Neural cell (in vitro differentiated cells): Measurements from ENCODE around the gene SYMPK. TPM values are rescaled to one million over a fixed set of nuclear protein-coding genes. Genes with fewer than 3 reads are reported as not detected.

ENCODE experiments used
- H2AFZ ChIP-seq: fragments of 200-600, 300-800 bp; sonication (generic), shearing (Covaris generic); 2 replicates; pipeline ENCODE4 v1.6.0; 2014; ENCODE audit warnings: low read depth, mild to moderate bottlenecking, antibody characterized with exemption, low read length, moderate library complexity
- H3F3A ChIP-seq: fragments of 200-600 bp; shearing (Covaris generic); 2 replicates; pipeline ENCODE4 v1.6.1; 2016; ENCODE audit warnings: mild to moderate bottlenecking, moderate library complexity, mixed read lengths, antibody characterized with exemption, low read length; ENCODE audit not compliant: insufficient read depth, poor library complexity, severe bottlenecking
- H3K27ac ChIP-seq: fragments of 200-600, 300-800 bp; sonication (generic), shearing (Covaris generic); 2 replicates; pipeline ENCODE4 v1.5.1; 2014; ENCODE audit warnings: mild to moderate bottlenecking, low read length, moderate library complexity
- H3K27me3 ChIP-seq: fragments of 300-800, 200-600 bp; sonication (generic), shearing (Covaris generic); 2 replicates; pipeline ENCODE4 v1.6.0; 2014; ENCODE audit warnings: mild to moderate bottlenecking, low read depth, low read length, moderate library complexity; ENCODE audit not compliant: insufficient read depth
- H3K36me3 ChIP-seq: fragments of 300-800, 200-600 bp; sonication (generic), shearing (Covaris generic); 2 replicates; pipeline ENCODE4 v1.5.1; 2014; ENCODE audit warnings: mild to moderate bottlenecking, antibody characterized with exemption, low read length, moderate library complexity; ENCODE audit not compliant: insufficient read depth
- H3K4me2 ChIP-seq: fragments of 300-800, 200-600 bp; sonication (generic), shearing (Covaris generic); 2 replicates; pipeline ENCODE4 v1.6.0; 2014; ENCODE audit warnings: mild to moderate bottlenecking, low read length
- H3K4me3 ChIP-seq: fragments of 300-800, 200-600 bp; sonication (generic), shearing (Covaris generic); 2 replicates; pipeline ENCODE4 v1.5.1; 2014; ENCODE audit warnings: mild to moderate bottlenecking, low read length, moderate library complexity
- H3K79me2 ChIP-seq: fragments of 200-600 bp; shearing (Covaris generic); replicated peaks from 2 replicates; pipeline ENCODE4 v1.6.0; 2014; ENCODE audit warnings: mild to moderate bottlenecking, low read length, moderate library complexity; ENCODE audit not compliant: insufficient read depth
- H3K9ac ChIP-seq: fragments of 300-800, 200-600 bp; sonication (generic), shearing (Covaris generic); 2 replicates; pipeline ENCODE4 v1.6.1; 2016; ENCODE audit warnings: mild to moderate bottlenecking, low read length, mixed read lengths
- H3K9me2 ChIP-seq: fragments of 200-600 bp; shearing (Covaris generic); 2 replicates; pipeline ENCODE4 v1.6.1; 2016; ENCODE audit warnings: mild to moderate bottlenecking, low read length, mixed read lengths; ENCODE audit not compliant: insufficient read depth
- H3K9me3 ChIP-seq: fragments of 200-600, 300-800 bp; sonication (generic), shearing (Covaris generic); 2 replicates; pipeline ENCODE4 v1.6.1; 2016; ENCODE audit warnings: mild to moderate bottlenecking, mixed run types, low read length, moderate library complexity, mixed read lengths
- H4K20me1 ChIP-seq: fragments of 200-600 bp; shearing (Covaris generic); 2 replicates; pipeline ENCODE4 v1.6.1; 2016; ENCODE audit warnings: mild to moderate bottlenecking, mixed run types; ENCODE audit not compliant: insufficient read depth
- EP300 ChIP-seq: fragments of 450-650 bp; conservative IDR thresholded peaks from 2 replicates; pipeline ENCODE4 v1.6.1; 2014; ENCODE audit warnings: antibody characterized with exemption, mild to moderate bottlenecking, moderate library complexity; ENCODE audit not compliant: poor library complexity, severe bottlenecking
- EZH2 ChIP-seq: fragments of 200-600, 300-800 bp; shearing (Covaris generic), sonication (generic); IDR thresholded peaks from 2 replicates; pipeline ENCODE4 v1.6.1; 2014; ENCODE audit warnings: antibody characterized with exemption, low read length, borderline replicate concordance, mild to moderate bottlenecking; ENCODE audit not compliant: insufficient read depth, poor library complexity, severe bottlenecking
- MXI1 ChIP-seq: fragments of 450-650 bp; conservative IDR thresholded peaks from 2 replicates; pipeline ENCODE4 v1.6.1; 2014; ENCODE audit warnings: antibody characterized with exemption, mild to moderate bottlenecking; ENCODE audit not compliant: poor library complexity, severe bottlenecking
- POLR2AphosphoS5 ChIP-seq: IDR thresholded peaks from 2 replicates; pipeline ENCODE4 v1.6.1; 2012
- RAD21 ChIP-seq: fragments of 450-650 bp; conservative IDR thresholded peaks from 2 replicates; pipeline ENCODE4 v1.6.1; 2014; ENCODE audit warnings: antibody characterized with exemption, mild to moderate bottlenecking, moderate library complexity
- SMC3 ChIP-seq: fragments of 450-650 bp; conservative IDR thresholded peaks from 2 replicates; pipeline ENCODE4 v1.6.1; 2014; ENCODE audit warnings: antibody characterized with exemption, mild to moderate bottlenecking, moderate library complexity; ENCODE audit not compliant: poor library complexity
- TAF1 ChIP-seq: IDR thresholded peaks from 2 replicates; pipeline ENCODE4 v1.6.1; 2012; ENCODE audit warnings: low read depth
- polyA plus RNA-seq: library from polyadenylated mRNA; depleted of rRNA; stranded (reverse); fragments of >200 nt; gene quantifications from 2 replicates; pipeline ENCODE4 v1.2.3, GENCODE V29; 2014
- TF ChIP-seq, protein P1 (sequence below): IDR thresholded peaks from 2 replicates; pipeline ENCODE4 v1.6.1; 2012; ENCODE audit warnings: borderline replicate concordance
- TF ChIP-seq, protein P2 (sequence below): fragments of 450-650 bp; IDR thresholded peaks from 2 replicates; pipeline ENCODE4 v1.5.1; 2014; ENCODE audit warnings: antibody characterized with exemption, mild to moderate bottlenecking, moderate library complexity; ENCODE audit not compliant: poor library complexity, severe bottlenecking

SYMPK gene
- polyA plus RNA-seq, 1 donor from 2014 or later = 22.2 TPM

DNA sequence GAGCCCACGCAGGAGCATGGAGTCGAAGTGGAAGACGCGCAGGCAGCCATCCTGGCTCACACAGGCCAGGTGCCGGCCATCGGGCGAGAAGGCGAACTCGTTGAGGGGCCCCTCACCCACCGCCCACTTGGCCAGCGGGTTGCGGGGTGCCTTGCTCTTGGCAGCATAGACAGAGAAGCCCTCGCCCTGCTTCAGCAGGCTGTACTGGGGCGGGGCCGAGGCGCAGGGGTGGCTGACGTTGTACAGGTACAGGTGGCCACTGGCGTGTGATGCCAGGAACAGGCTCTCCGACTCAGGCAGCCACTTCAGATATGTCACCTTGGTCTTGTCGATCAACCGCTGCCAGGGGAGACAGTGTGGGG lies 76.4 kb downstream of the SYMPK start:
- Histone ChIP-seq H3K27ac (no peak overlapping the region), H2AFZ (no peak overlapping the region), H4K20me1 (no peaks in the 10 kb centered on the region), H3K9ac (no peak overlapping the region), H3K79me2 (peaks cover 12% of the 10 kb centered on the region), H3F3A (no peaks in the 10 kb centered on the region), H3K27me3 (no peaks in the 10 kb centered on the region), H3K36me3 (peaks cover 6% of the 10 kb centered on the region), H3K4me2 (no peak overlapping the region), H3K4me3 (no peak overlapping the region), H3K9me3 (no peaks in the 10 kb centered on the region), H3K9me2 (no peaks in the 10 kb centered on the region)
- TF ChIP-seq SMC3 (no peak), POLR2AphosphoS5 (no peak), EZH2 (no peak), RAD21 (no peak), MXI1 (no peak), EP300 (no peak), TAF1 (no peak)
- TF ChIP-seq, protein P1, sequence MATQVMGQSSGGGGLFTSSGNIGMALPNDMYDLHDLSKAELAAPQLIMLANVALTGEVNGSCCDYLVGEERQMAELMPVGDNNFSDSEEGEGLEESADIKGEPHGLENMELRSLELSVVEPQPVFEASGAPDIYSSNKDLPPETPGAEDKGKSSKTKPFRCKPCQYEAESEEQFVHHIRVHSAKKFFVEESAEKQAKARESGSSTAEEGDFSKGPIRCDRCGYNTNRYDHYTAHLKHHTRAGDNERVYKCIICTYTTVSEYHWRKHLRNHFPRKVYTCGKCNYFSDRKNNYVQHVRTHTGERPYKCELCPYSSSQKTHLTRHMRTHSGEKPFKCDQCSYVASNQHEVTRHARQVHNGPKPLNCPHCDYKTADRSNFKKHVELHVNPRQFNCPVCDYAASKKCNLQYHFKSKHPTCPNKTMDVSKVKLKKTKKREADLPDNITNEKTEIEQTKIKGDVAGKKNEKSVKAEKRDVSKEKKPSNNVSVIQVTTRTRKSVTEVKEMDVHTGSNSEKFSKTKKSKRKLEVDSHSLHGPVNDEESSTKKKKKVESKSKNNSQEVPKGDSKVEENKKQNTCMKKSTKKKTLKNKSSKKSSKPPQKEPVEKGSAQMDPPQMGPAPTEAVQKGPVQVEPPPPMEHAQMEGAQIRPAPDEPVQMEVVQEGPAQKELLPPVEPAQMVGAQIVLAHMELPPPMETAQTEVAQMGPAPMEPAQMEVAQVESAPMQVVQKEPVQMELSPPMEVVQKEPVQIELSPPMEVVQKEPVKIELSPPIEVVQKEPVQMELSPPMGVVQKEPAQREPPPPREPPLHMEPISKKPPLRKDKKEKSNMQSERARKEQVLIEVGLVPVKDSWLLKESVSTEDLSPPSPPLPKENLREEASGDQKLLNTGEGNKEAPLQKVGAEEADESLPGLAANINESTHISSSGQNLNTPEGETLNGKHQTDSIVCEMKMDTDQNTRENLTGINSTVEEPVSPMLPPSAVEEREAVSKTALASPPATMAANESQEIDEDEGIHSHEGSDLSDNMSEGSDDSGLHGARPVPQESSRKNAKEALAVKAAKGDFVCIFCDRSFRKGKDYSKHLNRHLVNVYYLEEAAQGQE = no peak
- TF ChIP-seq, protein P2, sequence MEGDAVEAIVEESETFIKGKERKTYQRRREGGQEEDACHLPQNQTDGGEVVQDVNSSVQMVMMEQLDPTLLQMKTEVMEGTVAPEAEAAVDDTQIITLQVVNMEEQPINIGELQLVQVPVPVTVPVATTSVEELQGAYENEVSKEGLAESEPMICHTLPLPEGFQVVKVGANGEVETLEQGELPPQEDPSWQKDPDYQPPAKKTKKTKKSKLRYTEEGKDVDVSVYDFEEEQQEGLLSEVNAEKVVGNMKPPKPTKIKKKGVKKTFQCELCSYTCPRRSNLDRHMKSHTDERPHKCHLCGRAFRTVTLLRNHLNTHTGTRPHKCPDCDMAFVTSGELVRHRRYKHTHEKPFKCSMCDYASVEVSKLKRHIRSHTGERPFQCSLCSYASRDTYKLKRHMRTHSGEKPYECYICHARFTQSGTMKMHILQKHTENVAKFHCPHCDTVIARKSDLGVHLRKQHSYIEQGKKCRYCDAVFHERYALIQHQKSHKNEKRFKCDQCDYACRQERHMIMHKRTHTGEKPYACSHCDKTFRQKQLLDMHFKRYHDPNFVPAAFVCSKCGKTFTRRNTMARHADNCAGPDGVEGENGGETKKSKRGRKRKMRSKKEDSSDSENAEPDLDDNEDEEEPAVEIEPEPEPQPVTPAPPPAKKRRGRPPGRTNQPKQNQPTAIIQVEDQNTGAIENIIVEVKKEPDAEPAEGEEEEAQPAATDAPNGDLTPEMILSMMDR = no peak

DNA sequence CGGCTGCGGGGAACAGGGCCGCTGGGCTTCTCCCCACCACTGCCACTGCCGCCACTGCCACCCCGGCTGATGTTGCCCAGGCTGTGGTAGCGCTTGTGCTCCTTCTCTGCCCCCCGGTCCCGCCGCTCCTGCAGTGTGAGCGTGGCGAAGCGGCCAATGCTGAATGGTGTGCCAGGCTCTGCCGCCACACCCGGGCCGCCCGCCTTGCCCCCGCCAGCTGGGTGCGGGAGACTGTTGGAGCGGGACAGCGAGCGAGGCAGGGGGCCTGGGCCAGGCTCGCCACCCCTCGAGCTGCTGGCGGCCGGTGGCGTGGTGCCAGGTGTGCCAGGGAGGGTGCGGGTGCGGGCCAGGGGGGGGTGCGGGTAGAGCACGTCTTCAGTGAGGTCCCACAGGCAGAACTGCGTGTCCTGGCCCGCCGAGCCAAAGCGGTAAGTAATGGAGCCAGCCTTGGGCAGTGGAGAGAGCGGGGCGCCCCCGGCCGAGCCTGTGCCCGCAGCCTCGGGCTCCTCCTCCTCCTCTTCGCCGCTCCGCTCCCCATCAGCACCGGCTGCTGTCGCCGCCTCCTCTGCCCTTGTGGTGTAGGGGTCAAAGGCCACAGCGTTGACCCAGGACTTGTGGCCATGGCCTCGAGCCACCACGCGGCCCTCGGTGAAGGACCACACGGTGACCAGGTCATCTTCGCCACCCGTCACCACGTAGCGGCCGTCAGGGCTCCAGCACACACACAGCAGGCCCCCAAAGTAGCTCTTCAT lies 77.0 kb downstream of the SYMPK start:
- Histone ChIP-seq H3K27me3 (no peaks in the 10 kb centered on the region), H4K20me1 (no peaks in the 10 kb centered on the region), H2AFZ (no peak overlapping the region), H3K4me3 (no peak overlapping the region), H3K79me2 (peaks cover 7% of the 10 kb centered on the region), H3K9me3 (no peaks in the 10 kb centered on the region), H3K4me2 (no peak overlapping the region), H3F3A (no peaks in the 10 kb centered on the region), H3K27ac (no peak overlapping the region), H3K36me3 (peaks cover 6% of the 10 kb centered on the region), H3K9me2 (no peaks in the 10 kb centered on the region), H3K9ac (no peak overlapping the region)
- TF ChIP-seq MXI1 (no peak), RAD21 (no peak), EP300 (no peak), POLR2AphosphoS5 (no peak), EZH2 (no peak), TAF1 (no peak), SMC3 (no peak)
- TF ChIP-seq, protein P2 = no peak
- TF ChIP-seq, protein P1 = no peak
